Suprapubic skin (tissue), 4 donors: ENCODE data around the gene WNT11. TPM values are rescaled to one million over a fixed set of nuclear protein-coding genes. Genes with fewer than 3 reads are reported as not detected.

Source experiments
- DNase-seq, 2 donors: peaks; one replicate each; pipeline ENCODE4 v3.0.0-alpha.2; 2019; ENCODE audit warnings: low spot score in 2 of 2
- H3K27ac ChIP-seq: fragments of 200-600 bp; sonication (generic); one replicate; pipeline ENCODE4 v1.5.1; 2019
- H3K27me3 ChIP-seq: fragments of 200-600 bp; sonication (generic); one replicate; pipeline ENCODE4 v1.5.1; 2019
- H3K36me3 ChIP-seq: fragments of 200-600 bp; sonication (generic); one replicate; pipeline ENCODE4 v1.5.1; 2019
- H3K4me1 ChIP-seq: fragments of 200-600 bp; sonication (generic); one replicate; pipeline ENCODE4 v1.5.1; 2019
- H3K4me3 ChIP-seq: fragments of 200-600 bp; sonication (generic); one replicate; pipeline ENCODE4 v1.5.1; 2019; ENCODE audit warnings: mild to moderate bottlenecking
- H3K9me3 ChIP-seq: fragments of 200-600 bp; sonication (generic); one replicate; pipeline ENCODE4 v1.5.1; 2019
- EP300 ChIP-seq: sonication (generic); formaldehyde crosslinking; IDR thresholded peaks from one replicate; pipeline ENCODE4 v1.6.1; 2017; ENCODE audit warnings: antibody characterized with exemption
- POLR2A ChIP-seq, 2 donors: fragments of 450-650 bp; IDR thresholded peaks; one replicate each; pipeline ENCODE4 v1.6.1; 2017; ENCODE audit warnings: antibody characterized with exemption in 2 of 2, mild to moderate bottlenecking in 2 of 2, moderate library complexity in 2 of 2
- POLR2AphosphoS5 ChIP-seq, 3 donors: sonication (generic); formaldehyde crosslinking; IDR thresholded peaks; one replicate each; pipeline ENCODE4 v1.6.1; 2017; ENCODE audit warnings: antibody characterized with exemption in 3 of 3
- WGBS: methylation state at CpG from one replicate; pipeline ENCODE4 v1.1.5; 2018; 5-methylcytosine and 5-hydroxymethylcytosine counted together
- total RNA-seq, 4 donors: library from RNA; depleted of rRNA; stranded (reverse); fragments of >200 nt; gene quantifications; one replicate each; pipeline ENCODE4 v1.1.0, GENCODE V29; 2016
- TF ChIP-seq, protein P1 (sequence below), 2 donors: fragments of 200-600 bp in 1 of 2; fragments of 450-650 bp in 1 of 2; sonication (generic) in 1 of 2; IDR thresholded peaks; one replicate each; pipeline ENCODE4 v1.5.1; 2016 to 2019; ENCODE audit warnings: antibody characterized with exemption in 2 of 2, mild to moderate bottlenecking in 1 of 2, moderate library complexity in 1 of 2

WNT11 gene
- total RNA-seq, 4 donors from 2014 or later, result 7.8 to 19.5 (median 11.0) TPM

DNA sequence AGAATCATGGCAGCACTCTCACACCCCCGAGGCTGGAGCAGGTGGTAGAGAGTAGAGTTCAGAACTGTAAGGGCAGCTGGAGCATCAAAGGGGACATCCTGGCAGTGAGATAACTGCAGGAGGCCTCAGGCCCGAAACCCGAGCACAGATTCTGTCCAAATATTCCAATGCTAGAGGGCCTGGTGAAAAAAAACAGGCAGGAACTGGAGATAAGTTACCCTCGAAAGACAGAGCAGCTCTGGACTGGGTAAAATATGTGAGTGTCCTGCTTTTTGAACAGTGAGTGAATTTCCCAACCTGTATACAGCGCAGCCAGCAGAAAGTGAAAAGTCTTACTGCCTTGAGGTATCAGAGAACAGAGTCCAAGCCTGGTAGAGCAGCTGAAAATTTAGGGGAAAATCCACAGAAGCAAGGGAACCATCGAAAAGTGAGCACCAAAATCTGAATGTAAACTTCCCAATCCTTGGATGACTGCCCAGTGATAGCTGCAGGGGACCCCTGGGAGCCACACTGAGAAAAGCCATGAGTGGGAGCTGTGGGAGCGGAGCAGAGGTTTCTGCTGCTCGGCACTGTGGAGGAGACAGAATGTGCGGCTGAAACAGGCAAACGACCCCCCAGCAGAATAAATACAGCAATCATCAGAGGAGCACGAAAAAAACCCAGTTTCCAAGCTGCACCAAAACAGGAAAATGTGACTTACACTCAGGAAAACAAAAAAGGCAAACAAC, 50.6 kb downstream of the WNT11 start:
- Histone ChIP-seq H3K27ac (no peak overlapping the region), H3K4me1 (peaks cover 10% of the 10 kb centered on the region), H3K9me3 (no peaks in the 10 kb centered on the region), H3K27me3 (no peaks in the 10 kb centered on the region), H3K4me3 (no peak overlapping the region), H3K36me3 (no peaks in the 10 kb centered on the region)
- DNase-seq, result peak in 1 of 2 donors; percentile 43
- TF ChIP-seq, protein P1, sequence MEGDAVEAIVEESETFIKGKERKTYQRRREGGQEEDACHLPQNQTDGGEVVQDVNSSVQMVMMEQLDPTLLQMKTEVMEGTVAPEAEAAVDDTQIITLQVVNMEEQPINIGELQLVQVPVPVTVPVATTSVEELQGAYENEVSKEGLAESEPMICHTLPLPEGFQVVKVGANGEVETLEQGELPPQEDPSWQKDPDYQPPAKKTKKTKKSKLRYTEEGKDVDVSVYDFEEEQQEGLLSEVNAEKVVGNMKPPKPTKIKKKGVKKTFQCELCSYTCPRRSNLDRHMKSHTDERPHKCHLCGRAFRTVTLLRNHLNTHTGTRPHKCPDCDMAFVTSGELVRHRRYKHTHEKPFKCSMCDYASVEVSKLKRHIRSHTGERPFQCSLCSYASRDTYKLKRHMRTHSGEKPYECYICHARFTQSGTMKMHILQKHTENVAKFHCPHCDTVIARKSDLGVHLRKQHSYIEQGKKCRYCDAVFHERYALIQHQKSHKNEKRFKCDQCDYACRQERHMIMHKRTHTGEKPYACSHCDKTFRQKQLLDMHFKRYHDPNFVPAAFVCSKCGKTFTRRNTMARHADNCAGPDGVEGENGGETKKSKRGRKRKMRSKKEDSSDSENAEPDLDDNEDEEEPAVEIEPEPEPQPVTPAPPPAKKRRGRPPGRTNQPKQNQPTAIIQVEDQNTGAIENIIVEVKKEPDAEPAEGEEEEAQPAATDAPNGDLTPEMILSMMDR (IDR thresholded peaks at IDR 0.05), result no peak
- TF ChIP-seq EP300, result no peak
- no peak for TF ChIP-seq POLR2A (IDR thresholded peaks at IDR 0.05)
- no peak for TF ChIP-seq POLR2AphosphoS5 (IDR thresholded peaks at IDR 0.05)
- 73% methylated on average over 11 of the region's 11 CpGs for WGBS

DNA sequence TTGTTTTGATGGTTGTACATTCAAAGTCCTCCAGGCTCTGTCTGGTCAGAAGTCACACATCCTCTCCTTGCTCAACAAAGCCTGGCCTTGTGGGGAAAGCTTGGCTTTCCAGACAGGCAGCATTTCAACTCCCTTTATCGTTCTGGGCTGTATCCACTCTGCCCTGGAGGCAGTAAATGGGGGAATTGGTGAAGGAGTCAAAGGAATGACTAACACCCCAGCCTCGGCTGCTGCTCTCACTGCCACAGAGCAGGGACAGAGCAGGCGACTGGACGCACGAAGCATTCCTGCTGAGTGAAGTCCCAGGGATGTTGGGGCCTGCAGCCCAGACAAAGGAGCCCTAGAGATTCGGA, 52.8 kb downstream of the WNT11 start:
- no peak overlapping the region for H3K27ac ChIP-seq
- 52% methylated on average over 6 of the region's 6 CpGs for WGBS
- no peak for TF ChIP-seq EP300
- no peak for TF ChIP-seq POLR2A (IDR thresholded peaks at IDR 0.05)
- TF ChIP-seq, protein P1 (IDR thresholded peaks at IDR 0.05), result no peak
- no peak for TF ChIP-seq POLR2AphosphoS5 (IDR thresholded peaks at IDR 0.05)

DNA sequence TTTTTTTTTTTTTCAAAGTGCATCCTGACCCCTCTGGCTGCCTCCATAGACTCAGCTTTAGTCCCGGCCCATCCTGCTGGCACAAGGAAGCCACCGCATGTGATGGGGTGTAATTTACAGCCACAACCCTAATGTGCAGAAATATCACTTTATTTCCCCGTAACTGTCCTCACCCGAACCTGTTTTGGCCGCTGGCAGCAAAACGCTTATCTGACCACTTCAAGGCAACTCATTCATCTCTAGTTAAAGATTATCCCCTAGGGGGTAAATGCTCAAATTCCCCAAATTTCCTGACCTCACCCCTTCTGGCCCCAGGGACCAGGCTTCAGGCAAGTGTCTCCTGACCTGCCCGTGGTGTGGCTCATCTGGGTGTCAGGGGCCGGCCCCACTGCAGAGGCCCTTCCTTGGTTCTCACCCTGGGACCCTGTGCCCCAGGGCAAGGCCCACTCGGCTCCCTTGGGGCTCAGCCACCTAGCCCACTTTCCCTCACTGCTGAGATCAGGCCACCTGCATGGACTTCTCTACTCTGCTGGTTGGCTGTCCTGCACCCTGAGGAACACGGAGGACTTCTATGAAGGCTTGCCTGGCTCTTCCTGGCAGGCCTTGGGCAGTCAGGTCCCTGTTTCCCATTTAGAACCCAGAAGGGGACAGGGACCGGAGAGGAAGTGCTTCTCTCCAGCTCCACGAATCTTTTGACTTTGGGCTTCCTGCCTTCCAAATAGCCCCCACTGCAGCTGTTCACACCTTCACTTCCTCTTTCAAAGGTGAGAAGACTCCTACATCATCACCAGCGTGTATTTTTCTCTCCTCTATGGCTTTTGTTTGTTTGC, 53.3 kb downstream of the WNT11 start:
- no peaks in the 10 kb centered on the region for H3K36me3 ChIP-seq
- DNase-seq, result peak; percentile 55 to 71
- no peaks in the 10 kb centered on the region for H3K27me3 ChIP-seq
- H3K27ac ChIP-seq, result no peak overlapping the region
- TF ChIP-seq EP300 (no peak), POLR2AphosphoS5 (IDR thresholded peaks at IDR 0.05) (no peak), POLR2A (IDR thresholded peaks at IDR 0.05) (no peak)
- TF ChIP-seq, protein P1 (IDR thresholded peaks at IDR 0.05), result no peak
- no peak overlapping the region for H3K4me3 ChIP-seq
- peaks cover 10% of the 10 kb centered on the region for H3K4me1 ChIP-seq
- 63% methylated on average over 12 of the region's 13 CpGs for WGBS
- no peaks in the 10 kb centered on the region for H3K9me3 ChIP-seq

More for the DNA sequence above, 52.8 kb downstream of the WNT11 start:
- DNase-seq, result peak in 1 of 2 donors; percentile 65
- no peaks in the 10 kb centered on the region for H3K9me3 ChIP-seq
- H3K27me3 ChIP-seq, result no peaks in the 10 kb centered on the region
- H3K4me1 ChIP-seq, result peaks cover 10% of the 10 kb centered on the region
- H3K36me3 ChIP-seq, result no peaks in the 10 kb centered on the region
- H3K4me3 ChIP-seq, result no peak overlapping the region

DNA sequence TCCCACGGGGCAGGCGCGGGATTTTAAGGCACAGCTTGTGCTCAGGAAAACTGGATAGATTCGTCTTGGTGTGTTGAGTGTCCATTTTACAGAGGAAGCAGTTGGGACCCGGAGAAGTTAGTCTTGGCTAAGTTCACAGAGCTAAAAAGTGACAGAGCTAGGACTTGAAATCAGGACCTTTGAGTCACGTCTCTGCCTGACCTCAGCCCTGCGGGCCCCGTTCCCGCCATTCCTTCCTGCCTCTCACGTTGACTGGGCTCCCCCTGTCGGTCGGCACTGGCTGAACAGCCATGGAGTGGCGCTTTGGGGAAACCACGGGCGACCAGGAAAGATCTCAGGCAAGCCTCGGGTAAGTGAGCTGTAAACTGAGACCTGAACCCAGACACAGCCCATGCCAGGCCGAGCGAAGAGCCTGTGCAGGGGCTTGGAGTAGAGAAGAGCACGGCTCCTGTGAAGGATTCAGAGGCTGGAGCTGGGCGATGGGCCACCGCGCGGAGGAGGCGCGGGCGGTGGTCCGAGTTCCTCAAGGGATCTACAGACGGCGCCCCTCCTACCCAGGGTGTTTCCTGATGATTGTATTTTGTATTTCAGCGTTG, 54.1 kb downstream of the WNT11 start:
- H3K4me3 ChIP-seq, result peak overlapping the region; percentile 36
- H3K27ac ChIP-seq, result no peak overlapping the region
- no peaks in the 10 kb centered on the region for H3K36me3 ChIP-seq
- no peaks in the 10 kb centered on the region for H3K9me3 ChIP-seq
- WGBS, result 15% methylated on average over 30 of the region's 30 CpGs
- no peaks in the 10 kb centered on the region for H3K27me3 ChIP-seq
- TF ChIP-seq, protein P1 (IDR thresholded peaks at IDR 0.05), result peak; percentile 90 to 93
- TF ChIP-seq EP300, result no peak
- DNase-seq, result peak; percentile 92 to 94
- H3K4me1 ChIP-seq, result peaks cover 10% of the 10 kb centered on the region
